Activated CD4-positive, alpha-beta T cell treated with anti-CD3 and anti-CD28 coated beads, Interleukin-2, amount 50 U/mL, for 4 hours (primary cell): ENCODE data around the gene MRAP2.

ENCODE experiments used
- DNase-seq, 2 experiments: peaks; one replicate each; pipeline ENCODE4 v3.0.0-alpha.2; 2020

The MRAP2 gene

GRCh38 chr6:84137989-84138575 is 104.5 kb downstream of the MRAP2 start:
- DNase-seq = no peak

GRCh38 chr6:84139311-84139710 is 105.7 kb downstream of the MRAP2 start:
- DNase-seq = no peak
